Measurements from ENCODE around the gene PDE6C. TPM values are rescaled to one million over a fixed set of nuclear protein-coding genes. Genes with fewer than 3 reads are reported as not detected.

The PDE6C gene
- total RNA-seq, 6 donors from 2014 or later: not detected

DNA sequence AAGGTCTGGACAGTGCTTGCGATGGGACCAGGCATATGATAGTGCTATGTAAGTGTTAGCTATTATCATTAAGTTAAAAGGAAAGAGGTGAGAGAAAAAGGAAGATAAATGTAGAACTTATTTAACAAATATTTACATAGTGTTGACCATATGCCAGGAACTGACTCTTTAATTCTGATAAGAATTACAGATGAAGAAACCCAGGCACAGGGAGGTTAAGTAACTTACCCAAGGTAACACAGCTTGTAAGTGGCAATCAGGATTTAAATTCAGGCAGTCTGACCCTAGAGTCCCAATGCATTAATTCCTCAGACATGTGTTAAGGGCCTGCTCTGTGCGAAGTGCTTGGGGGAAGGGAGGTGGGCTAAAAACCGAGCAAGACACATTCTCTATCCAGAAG, 34.8 kb upstream of the PDE6C start:
- Histone ChIP-seq H3K27ac (no peak overlapping the region), H3K27me3 (no peaks in the 10 kb centered on the region), H3K4me1 (peaks cover 0 to 15% (median 6%) of the 10 kb centered on the region in 4 donors), H3K4me3 (no peak overlapping the region), H3K9me3 (no peaks in the 10 kb centered on the region), H3K36me3 (no peaks in the 10 kb centered on the region)
- 86 to 90% methylated on average over 3 of the region's 3 CpGs for WGBS, 2 donors
- no peak for ATAC-seq (ENCODE audit: low FRiP score in 2 of 2)
- DNase-seq: no peak
- TF ChIP-seq, protein P1, sequence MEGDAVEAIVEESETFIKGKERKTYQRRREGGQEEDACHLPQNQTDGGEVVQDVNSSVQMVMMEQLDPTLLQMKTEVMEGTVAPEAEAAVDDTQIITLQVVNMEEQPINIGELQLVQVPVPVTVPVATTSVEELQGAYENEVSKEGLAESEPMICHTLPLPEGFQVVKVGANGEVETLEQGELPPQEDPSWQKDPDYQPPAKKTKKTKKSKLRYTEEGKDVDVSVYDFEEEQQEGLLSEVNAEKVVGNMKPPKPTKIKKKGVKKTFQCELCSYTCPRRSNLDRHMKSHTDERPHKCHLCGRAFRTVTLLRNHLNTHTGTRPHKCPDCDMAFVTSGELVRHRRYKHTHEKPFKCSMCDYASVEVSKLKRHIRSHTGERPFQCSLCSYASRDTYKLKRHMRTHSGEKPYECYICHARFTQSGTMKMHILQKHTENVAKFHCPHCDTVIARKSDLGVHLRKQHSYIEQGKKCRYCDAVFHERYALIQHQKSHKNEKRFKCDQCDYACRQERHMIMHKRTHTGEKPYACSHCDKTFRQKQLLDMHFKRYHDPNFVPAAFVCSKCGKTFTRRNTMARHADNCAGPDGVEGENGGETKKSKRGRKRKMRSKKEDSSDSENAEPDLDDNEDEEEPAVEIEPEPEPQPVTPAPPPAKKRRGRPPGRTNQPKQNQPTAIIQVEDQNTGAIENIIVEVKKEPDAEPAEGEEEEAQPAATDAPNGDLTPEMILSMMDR (IDR thresholded peaks at IDR 0.05): no peak
- TF ChIP-seq POLR2AphosphoS5 (IDR thresholded peaks at IDR 0.05) (no peak), POLR2A (IDR thresholded peaks at IDR 0.05) (no peak), EP300 (IDR thresholded peaks at IDR 0.05) (no peak)

GRCh38 chr10:93579089-93579488, 33.2 kb upstream of the PDE6C start:
- Histone ChIP-seq H3K4me3 (no peak overlapping the region), H3K27me3 (no peaks in the 10 kb centered on the region), H3K27ac (no peak overlapping the region), H3K9me3 (no peaks in the 10 kb centered on the region), H3K4me1 (peaks cover 0 to under 1% (median 0%) of the 10 kb centered on the region in 4 donors), H3K36me3 (no peaks in the 10 kb centered on the region)
- TF ChIP-seq POLR2A (IDR thresholded peaks at IDR 0.05): no peak
- TF ChIP-seq EP300 (IDR thresholded peaks at IDR 0.05): no peak
- TF ChIP-seq, protein P1 (IDR thresholded peaks at IDR 0.05): no peak
- no peak for TF ChIP-seq POLR2AphosphoS5 (IDR thresholded peaks at IDR 0.05)
- no peak for DNase-seq
- ATAC-seq (ENCODE audit: low FRiP score in 2 of 2): no peak
- 70 to 77% methylated on average over 7 of the region's 7 CpGs for WGBS, 2 donors

DNA sequence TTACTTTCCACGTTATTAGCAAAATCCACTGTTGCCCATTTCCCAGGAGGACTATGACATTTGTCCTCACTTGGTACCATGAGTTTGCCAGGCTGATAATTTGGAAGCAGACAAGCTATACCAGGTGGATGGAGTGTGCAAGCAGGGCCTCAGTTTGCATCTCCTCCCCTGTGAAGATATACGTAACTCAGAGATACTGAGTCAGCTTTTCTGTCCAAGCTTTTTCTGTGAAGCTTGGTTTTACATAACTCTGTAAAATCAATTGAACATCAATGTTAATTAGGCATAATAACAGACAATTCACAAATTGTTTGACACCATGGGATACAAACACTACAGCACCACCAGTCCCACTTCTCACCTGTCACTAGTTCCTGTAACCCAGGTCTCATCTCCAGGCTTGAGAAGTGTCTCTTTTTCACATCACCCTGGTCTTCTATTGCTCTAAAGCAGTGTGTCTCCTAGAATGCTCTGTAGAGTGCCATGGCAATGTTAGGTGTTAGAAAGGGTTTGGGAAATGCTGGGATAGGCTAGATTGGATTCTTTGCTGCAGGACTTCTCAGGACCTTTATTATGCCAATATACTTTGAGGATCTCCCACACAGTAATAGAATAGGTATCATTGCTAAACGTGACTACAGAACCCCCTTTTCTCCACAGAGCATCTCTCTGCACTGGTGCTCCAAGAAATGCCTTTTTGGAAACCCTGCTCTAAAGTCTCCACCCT, 32.2 kb upstream of the PDE6C start:
- ATAC-seq (ENCODE audit: low FRiP score in 2 of 2) (no peak), DNase-seq (no peak)
- WGBS, 2 donors: 85 to 86% methylated on average over 3 of the region's 3 CpGs
- H3K27me3 ChIP-seq: no peaks in the 10 kb centered on the region
- H3K36me3 ChIP-seq: no peaks in the 10 kb centered on the region
- H3K27ac ChIP-seq: no peak overlapping the region
- H3K4me1 ChIP-seq: no peaks in the 10 kb centered on the region
- no peak for TF ChIP-seq POLR2A (IDR thresholded peaks at IDR 0.05)
- TF ChIP-seq, protein P1 (IDR thresholded peaks at IDR 0.05): no peak
- TF ChIP-seq POLR2AphosphoS5 (IDR thresholded peaks at IDR 0.05): no peak
- no peak for TF ChIP-seq EP300 (IDR thresholded peaks at IDR 0.05)
- H3K4me3 ChIP-seq: no peak overlapping the region
- H3K9me3 ChIP-seq: no peaks in the 10 kb centered on the region

- no peak for ATAC-seq (ENCODE audit: low FRiP score in 2 of 2)
- Histone ChIP-seq H3K27ac (no peak overlapping the region), H3K36me3 (no peaks in the 10 kb centered on the region), H3K9me3 (no peaks in the 10 kb centered on the region), H3K4me3 (no peak overlapping the region), H3K27me3 (no peaks in the 10 kb centered on the region), H3K4me1 (no peaks in the 10 kb centered on the region)
- no peak for DNase-seq
- WGBS, 2 donors: 48 to 55% methylated on average over 6 of the region's 6 CpGs
- TF ChIP-seq, protein P1 (IDR thresholded peaks at IDR 0.05): no peak
- TF ChIP-seq EP300 (IDR thresholded peaks at IDR 0.05) (no peak), POLR2AphosphoS5 (IDR thresholded peaks at IDR 0.05) (no peak), POLR2A (IDR thresholded peaks at IDR 0.05) (no peak)
Measured at GRCh38 chr10:93580828-93581227, 31.5 kb upstream of the PDE6C start.

DNA sequence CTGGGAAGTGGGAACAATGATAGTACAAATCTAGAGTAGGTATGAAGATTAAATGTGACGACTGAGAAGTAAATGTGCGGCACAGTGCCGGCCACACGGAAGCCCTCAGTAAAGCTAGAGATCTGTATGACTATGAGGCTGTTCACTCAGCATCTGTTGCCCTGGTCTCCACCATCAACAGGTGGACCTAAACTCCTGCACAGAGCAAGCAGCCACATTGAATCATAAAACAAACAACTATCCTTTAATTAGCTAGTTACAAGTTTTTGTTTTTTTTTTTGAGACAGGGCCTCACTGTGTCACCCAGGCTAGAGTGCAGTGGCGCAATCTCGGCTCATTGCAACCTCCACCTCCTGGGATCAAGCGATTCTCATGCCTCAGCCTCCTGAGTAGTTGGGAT, 27.9 kb upstream of the PDE6C start:
- Histone ChIP-seq H3K27me3 (no peaks in the 10 kb centered on the region), H3K4me1 (no peaks in the 10 kb centered on the region), H3K9me3 (no peaks in the 10 kb centered on the region), H3K4me3 (no peak overlapping the region), H3K36me3 (no peaks in the 10 kb centered on the region), H3K27ac (no peak overlapping the region)
- TF ChIP-seq EP300 (IDR thresholded peaks at IDR 0.05): no peak
- TF ChIP-seq, protein P1 (IDR thresholded peaks at IDR 0.05): no peak
- no peak for TF ChIP-seq POLR2AphosphoS5 (IDR thresholded peaks at IDR 0.05)
- TF ChIP-seq POLR2A (IDR thresholded peaks at IDR 0.05): no peak
- 90 to 94% methylated on average over 7 of the region's 7 CpGs for WGBS, 2 donors
- DNase-seq (no peak), ATAC-seq (ENCODE audit: low FRiP score in 2 of 2) (no peak)
